Measurements from ENCODE around the gene DACT1.

DACT1 gene

GRCh38 chr14:58695514-58695913 lies 57.8 kb downstream of the DACT1 start:
- DNase-seq (ENCODE audit: low spot score), result no peak
- H3K27ac ChIP-seq, result no peak overlapping the region
- ChIA-PET POLR2A (ENCODE audit: low non-redundant PET) (no interaction called here), CTCF (no interaction called here)
- no peak for TF ChIP-seq CTCF (conservative IDR thresholded peaks at IDR 0.05; ENCODE audit: low read depth)

DNA sequence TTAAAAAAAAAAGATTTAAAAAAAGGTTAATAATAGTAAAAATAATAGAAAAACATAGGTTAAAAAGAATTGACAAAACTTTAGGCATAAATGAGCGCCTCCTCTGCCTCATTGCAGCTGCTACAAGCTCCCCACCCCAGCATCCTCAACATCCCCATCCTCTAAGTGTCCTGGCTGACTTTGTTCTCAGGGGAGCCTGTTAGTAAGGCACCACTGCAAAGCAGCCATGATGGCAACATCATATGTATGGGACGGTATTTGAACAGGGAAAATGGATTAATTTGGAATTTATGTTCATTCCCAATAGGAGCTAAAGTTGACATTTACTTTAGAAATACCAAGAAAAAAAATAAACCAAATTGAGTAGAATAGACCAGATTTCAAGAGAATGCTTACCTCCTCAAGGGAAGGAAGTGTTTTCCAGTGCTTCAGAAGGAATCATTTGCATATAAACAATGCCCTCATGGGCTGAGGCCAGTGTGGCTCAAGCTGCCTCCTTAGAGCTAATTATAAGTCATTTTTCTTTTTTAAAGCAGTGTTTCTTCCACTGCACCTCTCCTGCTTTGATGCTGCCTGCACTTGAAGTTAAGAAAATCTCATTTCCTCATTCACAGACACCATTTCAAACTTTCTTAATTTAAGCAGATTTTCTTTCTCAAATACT lies 59.6 kb downstream of the DACT1 start:
- H3K27ac ChIP-seq, result no peak overlapping the region
- DNase-seq (ENCODE audit: low spot score), result no peak
- POLR2A ChIA-PET (ENCODE audit: low non-redundant PET), result no interaction called here
- TF ChIP-seq CTCF (conservative IDR thresholded peaks at IDR 0.05; ENCODE audit: low read depth), result no peak
- CTCF ChIA-PET, result no interaction called here

Data from RWPE1 (cell line).